GM18873 (cell line): Measurements from ENCODE around the gene PARP3.
"Not testable (repeated sequence)": the region's sequence is repeated elsewhere in the genome, so short reads cannot be mapped to it uniquely, and the experiment has no call there.

Experiments used
- ATAC-seq: cut with Tn5 transposase; IDR thresholded peaks from one replicate; pipeline ENCODE4 v1.9.1; 2021; ENCODE audit warnings: mild to moderate bottlenecking, moderate library complexity, moderate number of reproducible peaks; ENCODE audit not compliant: unreplicated experiment, low FRiP score

Gene PARP3

DNA sequence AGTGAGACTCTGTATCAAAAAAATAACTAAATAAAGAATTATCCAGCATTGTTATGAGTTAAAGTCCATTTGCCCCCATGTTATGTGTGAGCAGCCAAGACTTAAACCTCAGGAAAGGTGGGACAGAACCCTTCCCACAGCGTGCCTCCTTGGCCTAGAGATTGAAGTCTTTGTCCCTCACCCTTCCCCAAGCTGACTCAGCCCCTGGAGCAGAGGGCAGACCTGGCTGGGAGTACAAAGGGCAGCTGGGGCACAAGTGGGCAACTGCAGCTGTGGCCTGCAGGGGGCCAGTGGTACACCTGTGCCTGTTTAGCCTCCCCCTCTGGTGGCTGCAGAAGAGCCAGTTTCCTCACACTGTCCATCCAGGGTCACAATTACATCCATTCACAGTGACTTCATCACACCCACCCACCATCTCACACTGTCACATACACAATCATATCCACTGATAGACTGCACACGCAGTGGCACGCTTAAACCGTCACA is 40.2 kb downstream of the PARP3 start:
- ATAC-seq = peak; percentile 35

- ATAC-seq = peak; percentile 63
Observed at GRCh38 chr3:51982838-51983577, 40.8 kb downstream of the PARP3 start, which contains the start of gene ACY1. Gene ACY1, plus strand, starts transcription at chr3:51983535. Its CDS starts 530 bp downstream, at chr3:51984065.

GRCh38 chr3:51983578-51984268 is 41.6 kb downstream of the PARP3 start:
- no peak for ATAC-seq

GRCh38 chr3:51984269-51984647 is 42.1 kb downstream of the PARP3 start:
- ATAC-seq = no peak

DNA sequence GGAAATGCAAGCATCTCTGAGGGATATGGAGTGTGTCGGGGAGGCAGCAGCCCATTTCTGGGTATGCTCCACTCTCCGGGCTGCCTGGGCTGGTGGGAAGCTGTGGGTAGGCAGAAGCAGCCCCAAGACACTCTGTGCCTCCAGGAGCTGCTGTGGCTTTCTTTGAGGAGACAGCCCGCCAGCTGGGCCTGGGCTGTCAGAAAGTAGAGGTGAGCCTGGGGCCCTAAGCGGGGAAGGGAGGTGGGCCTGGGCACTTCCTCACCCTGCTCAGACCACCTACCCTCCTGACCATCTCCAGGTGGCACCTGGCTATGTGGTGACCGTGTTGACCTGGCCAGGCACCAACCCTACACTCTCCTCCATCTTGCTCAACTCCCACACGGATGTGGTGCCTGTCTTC is 42.9 kb downstream of the PARP3 start:
- no peak for ATAC-seq

- ATAC-seq = no peak
Observed at GRCh38 chr3:51986010-51986947, 44.1 kb downstream of the PARP3 start.

GRCh38 chr3:51987568-51987967 is 45.4 kb downstream of the PARP3 start:
- no peak for ATAC-seq

GRCh38 chr3:51988286-51989146 is 46.4 kb downstream of the PARP3 start:
- ATAC-seq = no peak

DNA sequence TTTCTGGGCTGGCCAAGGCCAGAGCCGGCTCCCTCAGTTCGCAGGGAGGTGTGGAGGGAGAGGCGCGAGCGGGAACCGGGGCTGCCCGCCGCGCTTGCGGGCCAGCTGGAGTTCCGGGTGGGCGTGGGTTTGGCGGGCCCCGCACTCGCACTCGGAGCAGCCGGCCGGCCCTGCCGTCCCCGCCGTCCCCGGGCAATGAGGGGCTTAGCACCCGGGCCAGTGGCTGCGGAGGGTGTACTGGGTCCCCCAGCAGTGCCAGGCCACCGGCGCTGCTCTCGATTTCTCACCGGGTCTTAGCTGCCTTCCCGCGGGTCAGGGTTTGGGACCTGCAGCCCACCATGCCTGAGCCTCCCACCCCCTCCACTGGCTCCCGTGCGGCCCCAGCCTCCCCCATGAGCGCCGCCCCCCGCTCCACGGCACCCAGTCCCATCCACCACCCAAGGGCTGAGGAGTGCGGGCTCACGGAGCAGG is 48.4 kb downstream of the PARP3 start:
- ATAC-seq = not testable (repeated sequence)

DNA sequence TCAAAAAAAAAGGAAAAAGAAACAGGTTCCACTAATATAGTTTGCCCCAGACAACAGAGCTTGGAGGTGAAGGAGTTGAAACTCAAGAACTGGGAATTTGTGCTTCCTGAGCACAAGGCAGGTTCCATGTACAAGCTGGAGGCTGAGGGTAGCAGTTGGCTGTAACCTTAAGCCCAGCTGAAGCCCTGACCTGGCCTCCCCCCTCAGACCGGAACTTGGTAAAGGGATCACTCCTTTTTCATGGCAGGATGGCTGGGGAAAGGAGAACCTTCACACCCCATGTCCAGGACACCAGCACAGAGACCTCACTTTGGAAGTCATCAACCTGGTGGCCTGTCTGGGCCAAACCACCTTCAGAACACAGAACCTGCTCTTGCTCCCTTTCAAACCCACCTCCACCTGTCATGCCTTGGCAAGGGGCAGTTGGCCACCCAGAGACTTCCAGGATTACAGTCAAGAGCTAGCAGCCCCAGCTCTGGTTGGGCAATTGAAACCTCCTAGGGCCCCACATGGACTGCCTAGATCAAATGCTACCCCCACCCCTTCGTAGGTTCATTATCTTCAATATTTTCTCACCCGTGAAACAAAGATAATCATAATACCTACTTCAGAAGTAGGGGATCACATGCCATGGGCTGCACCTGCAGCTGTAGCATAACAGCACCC is 50.0 kb downstream of the PARP3 start:
- no peak for ATAC-seq

DNA sequence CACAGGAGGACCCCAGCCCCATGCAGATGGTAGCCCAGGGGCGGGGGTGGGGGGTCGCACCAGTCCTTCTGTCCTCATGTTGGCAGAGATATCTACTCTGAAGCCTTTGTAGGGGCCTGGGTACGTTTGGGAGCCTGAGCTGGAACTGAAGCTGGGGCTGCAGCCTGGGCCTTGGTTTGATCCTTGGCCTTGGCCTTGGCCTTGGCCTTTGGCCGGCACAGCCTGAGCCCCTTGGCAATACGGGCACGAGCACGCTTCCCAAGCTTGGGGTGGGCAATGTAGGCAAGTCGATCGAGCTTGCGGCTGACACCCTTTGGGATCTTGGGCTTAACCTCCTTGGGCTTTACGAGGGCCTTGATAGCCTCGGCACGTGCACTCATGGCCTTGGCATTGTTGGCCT is 51.5 kb downstream of the PARP3 start:
- ATAC-seq = not testable (repeated sequence)

DNA sequence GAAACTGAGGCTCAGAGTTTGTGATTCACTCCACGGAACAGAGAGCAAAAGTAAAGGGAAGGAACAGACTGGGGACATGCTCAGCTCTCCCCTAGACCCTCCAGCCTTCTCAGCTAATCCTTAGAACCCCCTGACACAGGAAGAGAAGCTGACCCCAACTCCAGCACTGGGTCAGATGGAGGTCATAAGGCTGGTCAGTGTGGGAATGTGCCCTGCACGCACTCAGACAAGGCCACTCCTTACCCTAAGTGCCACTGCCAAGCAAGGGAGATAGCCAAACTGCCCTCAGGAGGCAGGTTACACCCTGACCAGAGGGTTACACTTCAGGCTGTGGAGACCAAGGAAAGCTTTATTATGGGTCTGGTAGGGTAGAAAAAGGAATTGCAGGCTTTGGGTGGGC is 52.4 kb downstream of the PARP3 start:
- ATAC-seq = no peak

DNA sequence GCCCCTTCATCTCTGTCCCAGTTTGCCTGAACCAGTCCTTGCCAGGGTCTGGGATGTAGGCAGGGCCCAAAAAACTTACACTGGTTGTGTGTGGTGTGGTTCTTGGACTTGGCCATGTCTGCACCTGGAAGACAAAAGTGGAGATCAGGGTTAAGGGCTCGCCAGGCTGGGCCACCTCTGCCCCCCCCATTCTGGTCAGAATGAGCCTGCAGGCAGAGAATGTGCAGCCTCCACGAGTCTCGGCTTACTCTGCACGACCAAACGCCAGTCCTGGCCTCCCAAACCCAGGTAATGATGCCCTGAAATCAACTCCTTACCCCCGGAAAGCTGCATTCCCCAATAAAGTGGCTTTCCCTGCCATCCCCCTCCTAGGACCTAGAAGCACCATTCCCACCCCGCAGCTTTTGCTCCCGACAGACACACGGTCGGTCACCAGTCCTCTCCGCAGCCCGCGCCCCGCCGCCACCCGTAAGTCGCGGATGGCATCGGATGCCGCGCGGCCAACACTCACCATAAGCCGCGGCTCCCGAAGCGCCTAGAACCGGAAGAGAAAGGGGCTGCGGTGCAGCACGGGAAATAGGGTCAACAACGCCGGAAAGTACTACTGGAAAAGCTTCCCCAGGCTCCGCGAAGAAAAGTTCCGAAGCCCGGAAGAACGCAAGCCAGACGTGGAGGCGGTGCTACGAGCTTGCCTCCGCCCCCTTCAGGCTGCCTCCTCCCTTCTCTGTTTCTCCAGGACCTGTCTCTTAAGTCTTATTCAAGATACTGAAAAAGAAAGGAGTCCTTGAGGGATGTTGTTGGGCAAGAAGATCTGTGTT is 53.4 kb downstream of the PARP3 start, which contains the start of gene RPL29:
Gene RPL29, minus strand, starts transcription at position 550 of the 818 bp plus-strand sequence. Its CDS starts 434 bp downstream, at position 116.
- ATAC-seq = peak; percentile 80

DNA sequence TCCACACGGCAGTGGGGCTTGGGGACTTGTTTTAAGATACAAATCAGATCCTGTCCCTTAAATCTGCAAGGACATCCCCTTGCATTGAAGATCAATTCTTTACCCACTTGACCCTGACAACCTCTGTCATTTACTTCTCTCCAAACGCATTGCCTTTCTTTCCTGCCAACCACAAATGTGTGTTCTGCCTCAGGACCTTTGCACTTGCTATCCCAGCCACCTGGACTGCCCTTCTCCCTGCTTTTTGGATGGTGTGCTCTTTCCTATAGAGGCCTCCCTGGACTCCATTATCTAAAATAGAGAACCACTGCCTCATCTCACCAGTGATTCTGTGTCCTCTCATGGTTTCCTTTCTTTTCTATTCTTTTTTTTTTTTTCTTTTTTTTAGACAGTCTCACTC is 55.0 kb downstream of the PARP3 start:
- ATAC-seq = no peak

DNA sequence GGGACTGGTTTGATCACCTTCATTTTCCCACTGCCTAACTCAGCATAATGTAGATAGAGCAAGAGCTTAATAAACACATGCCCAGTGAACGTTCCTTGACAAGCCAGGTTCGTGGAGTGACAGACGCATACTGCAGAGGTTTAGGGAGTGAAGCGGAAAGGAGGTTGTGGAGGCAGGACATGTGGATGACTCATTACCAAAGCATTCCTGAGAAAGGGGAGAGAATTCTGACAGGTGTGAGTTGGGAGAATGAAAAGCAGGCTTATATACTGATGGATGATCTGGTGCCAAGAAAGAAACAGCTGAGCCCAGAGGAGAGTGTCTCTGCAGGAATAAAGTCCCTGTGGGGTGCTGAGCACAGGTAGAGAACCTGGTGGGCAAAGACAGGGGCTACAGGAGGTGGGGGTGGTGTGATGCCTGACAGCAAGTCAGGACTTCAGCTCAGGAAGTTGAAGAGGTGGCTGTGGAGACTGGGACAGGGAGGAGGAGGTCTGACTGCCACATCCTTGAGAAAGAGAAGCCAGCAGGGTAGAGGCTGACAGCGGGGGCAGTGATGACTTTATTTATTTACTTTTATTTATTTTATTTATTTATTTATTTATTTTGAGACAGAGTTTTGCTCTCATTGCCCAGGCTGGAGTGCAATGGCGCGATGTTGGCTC is 55.9 kb downstream of the PARP3 start:
- ATAC-seq = no peak
